OCI-LY3 (cell line): ENCODE results near the gene SELENOS.

ENCODE experiments used
- CTCF ChIP-seq: fragments of 200-600, 300-600 bp; sonication (generic); IDR thresholded peaks from 2 replicates; pipeline ENCODE4 v1.5.1; 2014; ENCODE audit warnings: antibody characterized with exemption, low read length, low read depth
- EZH2phosphoT487 ChIP-seq: fragments of 200-600 bp; shearing (Covaris generic); IDR thresholded peaks from 2 replicates; pipeline ENCODE4 v1.6.1; 2018; ENCODE audit warnings: antibody characterized with exemption, mixed run types, low read depth

DNA sequence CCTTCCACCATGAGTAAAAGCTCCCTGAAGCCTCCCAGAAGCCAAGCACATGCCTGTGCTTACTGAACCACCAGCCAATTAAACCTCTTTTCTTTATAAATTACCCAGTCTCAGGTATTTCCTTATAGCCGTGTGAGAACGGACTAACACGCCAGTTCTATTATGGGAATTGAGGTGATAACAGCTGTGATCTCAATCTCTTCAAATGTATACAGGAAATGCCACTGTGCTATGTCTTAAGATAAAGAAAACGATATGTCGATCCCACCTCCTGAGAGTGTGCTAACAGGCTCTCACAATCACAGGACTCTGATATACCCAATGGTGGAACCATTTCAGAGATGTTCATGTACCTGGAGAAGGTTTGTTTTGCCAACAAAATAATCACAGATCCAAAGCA lies 51.6 kb downstream of the SELENOS start:
- TF ChIP-seq CTCF = no peak
- no peak for TF ChIP-seq EZH2phosphoT487
